ENCODE measurements around the gene G2E3.
"Not testable (repeated sequence)": the region's sequence is repeated elsewhere in the genome, so short reads cannot be mapped to it uniquely, and the experiment has no call there.

Gene G2E3

DNA sequence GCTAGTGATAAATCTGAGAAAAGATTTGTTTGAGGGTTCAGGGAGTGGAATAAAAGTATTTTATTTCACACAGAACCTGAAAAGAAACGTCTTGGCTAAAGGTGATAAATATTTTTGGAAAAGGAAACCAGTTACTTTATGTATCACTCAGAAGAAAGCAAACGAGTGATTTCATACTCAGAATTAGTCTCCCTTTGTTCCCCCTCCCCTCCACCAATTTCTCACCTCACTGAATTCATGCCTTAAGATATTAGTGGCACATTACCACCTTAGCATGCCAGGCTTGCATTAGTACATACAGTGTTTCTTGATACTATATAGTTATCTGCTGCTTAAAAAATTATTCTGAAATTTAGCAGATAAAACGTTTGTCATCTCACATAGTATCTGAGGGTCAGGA lies 28.2 kb downstream of the G2E3 start:
- no peak for TF ChIP-seq CTCF (IDR thresholded peaks at IDR 0.05)
- no peak for TF ChIP-seq ZFX (IDR thresholded peaks at IDR 0.05; ENCODE audit: borderline replicate concordance)
- no peak overlapping the region for H3K27ac ChIP-seq

DNA sequence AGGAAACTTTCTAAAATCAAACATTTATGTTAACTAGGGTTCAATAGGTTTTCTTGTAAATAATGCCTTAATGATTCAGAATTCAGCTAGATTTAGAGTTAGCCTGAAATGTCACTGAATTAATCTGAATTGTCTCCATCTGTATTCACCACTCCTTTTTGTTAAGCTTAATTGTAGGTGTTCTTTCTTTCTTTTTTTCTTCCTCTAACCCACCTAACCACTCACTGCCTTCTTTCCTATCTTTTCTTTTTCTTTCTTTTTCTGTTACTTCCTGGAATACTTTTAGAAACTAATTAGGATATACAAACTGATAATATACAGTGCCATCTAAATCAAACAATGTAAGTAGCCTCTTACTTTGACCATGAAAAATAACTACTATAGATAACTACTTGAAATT lies 29.9 kb downstream of the G2E3 start:
- no peak for TF ChIP-seq CTCF (IDR thresholded peaks at IDR 0.05)
- H3K27ac ChIP-seq, result no peak overlapping the region

DNA sequence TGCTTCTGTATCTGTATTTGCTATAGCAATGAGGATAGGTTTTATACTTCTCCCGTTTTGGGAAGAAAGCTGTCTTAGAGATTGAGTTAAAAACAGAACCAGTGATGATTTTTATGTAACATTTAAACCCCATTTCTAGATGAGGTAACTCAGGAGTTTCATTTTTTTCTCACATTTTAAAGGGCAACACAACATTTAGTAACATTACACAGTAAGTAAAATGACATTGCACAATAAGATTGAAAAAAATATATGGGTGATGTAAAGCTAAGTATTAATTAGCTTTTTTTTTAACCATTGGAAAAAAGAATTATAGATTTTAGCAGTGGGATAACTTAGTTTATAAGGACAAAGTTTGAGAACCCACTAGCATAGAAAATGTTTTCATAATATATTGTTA lies 38.0 kb downstream of the G2E3 start:
- TF ChIP-seq CTCF (IDR thresholded peaks at IDR 0.05) (no peak), ZFX (IDR thresholded peaks at IDR 0.05; ENCODE audit: borderline replicate concordance) (no peak)
- H3K27ac ChIP-seq, result no peak overlapping the region

GRCh38 chr14:30597504-30597903 lies 38.5 kb downstream of the G2E3 start:
- H3K27ac ChIP-seq, result no peak overlapping the region

DNA sequence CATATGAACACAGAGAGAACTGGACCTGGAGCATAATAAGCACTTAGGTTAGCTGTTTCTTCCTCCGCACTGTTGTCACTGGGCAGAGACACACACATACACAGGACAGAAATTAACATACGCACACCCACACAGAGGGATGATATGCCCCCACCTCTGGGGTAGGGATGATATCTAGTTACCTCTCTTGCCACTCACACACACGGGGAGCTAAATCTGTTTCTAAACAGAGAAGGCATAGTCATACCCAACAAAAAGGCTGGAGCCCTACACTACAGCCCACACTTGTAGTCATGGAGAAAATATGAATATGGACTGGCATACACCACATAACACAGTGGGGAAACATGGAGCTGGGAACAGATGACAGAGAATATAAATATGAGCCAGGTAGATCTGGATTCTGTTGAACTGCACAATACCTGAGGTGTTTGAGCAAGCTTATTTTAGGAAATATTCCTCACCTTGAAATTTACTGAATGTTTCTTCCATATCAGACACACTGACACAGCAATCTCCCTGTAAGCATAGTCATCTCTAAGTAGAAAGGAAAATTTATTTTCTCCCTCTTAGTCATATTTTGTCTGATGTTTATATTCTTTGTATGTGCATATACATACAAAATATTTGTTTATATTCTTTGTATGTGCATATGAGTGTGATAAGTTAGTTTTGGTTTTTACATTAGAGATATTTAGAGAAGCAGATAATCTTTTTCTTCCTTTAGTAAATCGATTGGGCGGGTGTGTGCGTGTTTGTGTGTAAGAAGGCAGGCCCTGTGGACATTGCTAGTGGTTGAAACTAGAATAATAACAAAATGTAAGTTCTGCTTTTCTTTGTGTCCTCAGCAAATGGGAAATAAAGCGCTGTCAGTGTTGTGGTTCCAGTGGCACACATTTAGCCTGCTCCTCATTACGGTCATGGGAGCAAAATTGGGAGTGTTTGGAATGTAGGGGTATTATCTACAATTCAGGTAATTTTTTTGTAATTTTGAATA lies 42.3 kb downstream of the G2E3 start:
- TF ChIP-seq ZFX (IDR thresholded peaks at IDR 0.05; ENCODE audit: borderline replicate concordance), result no peak
- TF ChIP-seq CTCF (IDR thresholded peaks at IDR 0.05), result no peak
- no peak overlapping the region for H3K27ac ChIP-seq

More at GRCh38 chr14:30597504-30597903, 38.5 kb downstream of the G2E3 start:
- no peak for TF ChIP-seq CTCF (IDR thresholded peaks at IDR 0.05)
- TF ChIP-seq ZFX (IDR thresholded peaks at IDR 0.05; ENCODE audit: borderline replicate concordance), result no peak

- TF ChIP-seq ZFX (IDR thresholded peaks at IDR 0.05; ENCODE audit: borderline replicate concordance) (no peak), CTCF (IDR thresholded peaks at IDR 0.05) (no peak)
- H3K27ac ChIP-seq, result no peak overlapping the region
Observed at GRCh38 chr14:30603402-30603801, 44.4 kb downstream of the G2E3 start.

- H3K27ac ChIP-seq, result not testable (repeated sequence)
Observed at GRCh38 chr14:30604696-30605095, 45.7 kb downstream of the G2E3 start.

Measured in 22Rv1 (cell line).